D341Med (cell line): Measurements from ENCODE around the gene GRWD1.
A peak's percentile ranks its signal among the peaks of the same experiment; 100 is the strongest.

ENCODE experiments used
- DNase-seq: peaks from one replicate; pipeline ENCODE4 v3.0.0; 2012; ENCODE audit warnings: low spot score

Gene GRWD1

DNA sequence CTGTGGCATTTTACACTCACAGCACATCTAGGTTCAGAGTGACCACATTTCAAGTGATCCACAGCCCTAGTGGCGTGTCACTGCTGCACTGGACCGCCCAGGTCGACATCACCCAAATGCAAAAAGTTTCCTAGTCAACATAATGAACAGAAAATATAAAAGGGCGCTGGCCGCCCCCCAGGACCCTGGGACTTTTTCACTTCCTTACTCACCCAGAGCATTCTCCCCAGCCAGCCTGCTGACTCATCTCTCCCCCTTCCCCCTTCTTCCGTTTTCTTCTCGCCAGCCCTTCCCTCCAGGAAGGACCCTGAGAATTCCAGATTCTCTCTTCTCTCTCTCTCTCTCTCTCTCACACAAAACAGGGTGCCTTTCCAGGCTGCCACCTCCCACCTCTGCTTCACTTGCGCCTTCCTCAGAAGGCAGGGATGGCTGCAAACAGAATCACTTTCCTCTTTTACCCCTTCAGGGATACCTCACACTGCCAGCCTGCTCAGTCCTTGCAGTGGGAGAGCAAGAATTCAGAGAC, 21.0 kb upstream of the GRWD1 start:
- no peak for DNase-seq

DNA sequence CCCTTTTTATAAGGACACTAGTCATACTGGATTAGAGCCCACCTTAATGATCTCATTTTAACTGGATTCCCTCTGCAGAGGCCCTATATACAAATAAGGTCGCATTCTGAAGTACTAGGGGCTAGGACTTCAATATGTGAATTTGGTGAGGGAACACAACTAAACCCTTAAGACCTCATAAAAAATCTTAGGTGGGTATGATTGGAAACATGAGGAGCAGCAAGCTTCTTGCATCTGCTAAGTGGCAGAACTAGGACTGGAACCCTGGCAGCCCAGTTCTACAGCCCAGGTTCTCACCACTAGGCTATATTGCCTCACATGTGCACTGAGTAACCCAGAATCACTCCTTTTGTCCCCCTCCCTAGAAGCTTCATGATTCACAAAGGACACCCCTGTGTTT, 17.1 kb upstream of the GRWD1 start:
- DNase-seq, result no peak

DNA sequence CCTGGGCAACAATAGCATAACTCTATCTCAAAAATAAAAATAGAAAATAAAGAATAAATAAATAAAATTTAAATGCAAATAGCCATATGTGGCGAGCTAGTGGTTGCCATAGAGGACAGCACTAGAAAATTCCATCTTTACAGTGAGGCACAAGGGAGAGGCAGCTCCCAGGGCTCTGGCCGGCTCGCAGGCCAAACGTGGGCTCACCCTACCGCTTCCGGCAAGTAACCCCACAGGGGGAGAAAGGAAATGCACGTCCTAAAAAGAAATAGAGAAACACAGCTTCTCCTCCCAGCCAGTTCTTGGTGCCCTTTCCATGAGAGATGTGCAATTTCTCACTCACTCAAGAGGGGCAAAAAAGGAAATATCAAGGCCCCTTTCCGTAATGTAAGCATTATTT, 12.4 kb upstream of the GRWD1 start:
- DNase-seq, result no peak

DNA sequence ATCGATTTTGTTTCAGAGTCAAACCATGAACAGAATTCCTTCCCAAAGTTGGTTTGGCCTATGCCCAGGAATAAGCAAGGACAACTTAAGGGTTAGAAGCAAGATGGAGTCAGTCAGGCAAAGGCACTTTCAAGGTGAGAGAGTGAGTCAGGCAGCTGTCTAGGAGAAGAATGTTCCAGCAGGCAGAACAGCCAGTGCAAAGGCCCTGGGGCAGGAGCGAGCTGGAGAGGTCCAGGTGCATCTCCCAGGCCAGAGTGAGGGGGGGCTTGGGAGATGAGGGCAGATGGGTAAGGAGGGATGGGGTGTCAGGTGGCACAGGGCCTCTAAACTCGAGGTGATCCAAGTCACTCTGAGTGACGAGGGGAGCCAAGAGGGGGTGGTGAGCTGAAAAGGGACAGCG, 9.2 kb upstream of the GRWD1 start:
- no peak for DNase-seq

DNA sequence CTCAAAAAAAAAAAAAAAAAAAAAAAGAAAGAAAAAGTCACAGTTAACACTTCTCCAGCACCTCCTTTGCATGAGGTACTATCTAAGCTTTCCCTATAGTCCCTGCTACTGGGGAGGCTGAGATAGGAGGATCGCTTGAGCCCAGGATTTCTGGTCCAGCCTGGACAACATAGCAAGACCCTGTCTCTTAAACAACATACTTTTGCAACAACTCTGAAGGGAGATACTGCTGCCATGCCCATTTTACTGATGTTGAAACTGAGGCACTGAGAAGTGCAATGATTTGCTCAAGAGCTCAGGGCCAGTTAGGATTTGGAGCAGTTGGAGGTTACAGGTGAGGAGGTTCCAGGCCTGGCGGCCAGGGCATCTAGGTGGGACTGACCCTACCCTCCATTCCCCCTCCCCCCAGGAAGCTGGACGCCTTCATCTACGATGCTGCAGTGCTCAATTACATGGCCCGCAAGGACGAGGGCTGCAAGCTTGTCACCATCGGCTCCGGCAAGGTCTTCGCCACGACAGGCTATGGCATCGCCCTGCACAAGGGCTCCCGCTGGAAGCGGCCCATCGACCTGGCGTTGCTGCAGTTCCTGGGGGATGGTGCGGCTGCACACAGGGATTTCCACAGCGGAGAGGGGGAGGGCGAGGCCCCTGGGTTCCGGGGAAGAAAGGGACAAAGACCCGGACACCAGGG, 4.3 kb upstream of the GRWD1 start:
- DNase-seq, result no peak

DNA sequence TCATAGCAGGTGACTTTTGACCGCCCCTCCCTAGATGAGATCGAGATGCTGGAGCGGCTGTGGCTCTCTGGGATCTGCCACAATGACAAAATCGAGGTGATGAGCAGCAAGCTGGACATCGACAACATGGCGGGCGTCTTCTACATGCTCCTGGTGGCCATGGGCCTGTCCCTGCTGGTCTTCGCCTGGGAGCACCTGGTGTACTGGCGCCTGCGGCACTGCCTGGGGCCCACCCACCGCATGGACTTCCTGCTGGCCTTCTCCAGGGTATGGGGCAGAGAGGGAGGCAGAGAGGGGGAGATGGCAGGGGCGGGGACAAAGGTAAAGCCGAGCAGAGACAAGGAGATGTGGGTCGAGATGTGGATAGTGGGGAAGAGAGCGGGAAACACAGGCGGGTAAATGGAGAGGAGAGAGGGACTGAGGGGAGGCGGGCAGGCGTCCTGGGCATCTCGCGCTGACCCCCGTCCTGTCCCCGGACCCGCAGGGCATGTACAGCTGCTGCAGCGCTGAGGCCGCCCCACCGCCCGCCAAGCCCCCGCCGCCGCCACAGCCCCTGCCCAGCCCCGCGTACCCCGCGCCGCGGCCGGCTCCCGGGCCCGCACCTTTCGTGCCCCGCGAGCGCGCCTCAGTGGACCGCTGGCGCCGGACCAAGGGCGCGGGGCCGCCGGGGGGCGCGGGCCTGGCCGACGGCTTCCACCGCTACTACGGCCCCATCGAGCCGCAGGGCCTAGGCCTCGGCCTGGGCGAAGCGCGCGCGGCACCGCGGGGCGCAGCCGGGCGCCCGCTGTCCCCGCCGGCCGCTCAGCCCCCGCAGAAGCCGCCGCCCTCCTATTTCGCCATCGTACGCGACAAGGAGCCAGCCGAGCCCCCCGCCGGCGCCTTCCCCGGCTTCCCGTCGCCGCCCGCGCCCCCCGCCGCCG, 3.4 kb upstream of the GRWD1 start:
- peak; percentile 38 for DNase-seq

DNA sequence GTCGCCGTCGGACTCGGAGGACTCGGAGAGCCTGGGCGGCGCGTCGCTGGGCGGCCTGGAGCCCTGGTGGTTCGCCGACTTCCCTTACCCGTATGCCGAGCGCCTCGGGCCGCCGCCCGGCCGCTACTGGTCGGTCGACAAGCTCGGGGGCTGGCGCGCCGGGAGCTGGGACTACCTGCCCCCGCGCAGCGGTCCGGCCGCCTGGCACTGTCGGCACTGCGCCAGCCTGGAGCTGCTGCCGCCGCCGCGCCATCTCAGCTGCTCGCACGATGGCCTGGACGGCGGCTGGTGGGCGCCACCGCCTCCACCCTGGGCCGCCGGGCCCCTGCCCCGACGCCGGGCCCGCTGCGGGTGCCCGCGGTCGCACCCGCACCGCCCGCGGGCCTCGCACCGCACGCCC, 2.5 kb upstream of the GRWD1 start:
- peak; percentile 38 for DNase-seq

DNA sequence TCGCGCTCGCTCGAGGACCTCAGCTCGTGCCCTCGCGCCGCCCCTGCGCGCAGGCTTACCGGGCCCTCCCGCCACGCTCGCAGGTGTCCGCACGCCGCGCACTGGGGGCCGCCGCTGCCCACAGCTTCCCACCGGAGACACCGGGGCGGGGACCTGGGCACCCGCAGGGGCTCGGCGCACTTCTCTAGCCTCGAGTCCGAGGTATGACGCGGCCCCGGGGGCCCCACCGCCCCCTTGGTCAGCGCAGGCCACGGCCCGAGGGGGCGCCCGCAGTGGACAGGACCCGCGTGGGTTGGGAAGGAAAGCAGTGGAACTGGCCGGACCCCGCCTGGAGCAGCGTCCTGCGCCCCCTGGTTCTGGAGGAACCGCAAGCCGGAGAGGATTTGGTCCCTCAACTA, 2.1 kb upstream of the GRWD1 start:
- peak; percentile 31 for DNase-seq

DNA sequence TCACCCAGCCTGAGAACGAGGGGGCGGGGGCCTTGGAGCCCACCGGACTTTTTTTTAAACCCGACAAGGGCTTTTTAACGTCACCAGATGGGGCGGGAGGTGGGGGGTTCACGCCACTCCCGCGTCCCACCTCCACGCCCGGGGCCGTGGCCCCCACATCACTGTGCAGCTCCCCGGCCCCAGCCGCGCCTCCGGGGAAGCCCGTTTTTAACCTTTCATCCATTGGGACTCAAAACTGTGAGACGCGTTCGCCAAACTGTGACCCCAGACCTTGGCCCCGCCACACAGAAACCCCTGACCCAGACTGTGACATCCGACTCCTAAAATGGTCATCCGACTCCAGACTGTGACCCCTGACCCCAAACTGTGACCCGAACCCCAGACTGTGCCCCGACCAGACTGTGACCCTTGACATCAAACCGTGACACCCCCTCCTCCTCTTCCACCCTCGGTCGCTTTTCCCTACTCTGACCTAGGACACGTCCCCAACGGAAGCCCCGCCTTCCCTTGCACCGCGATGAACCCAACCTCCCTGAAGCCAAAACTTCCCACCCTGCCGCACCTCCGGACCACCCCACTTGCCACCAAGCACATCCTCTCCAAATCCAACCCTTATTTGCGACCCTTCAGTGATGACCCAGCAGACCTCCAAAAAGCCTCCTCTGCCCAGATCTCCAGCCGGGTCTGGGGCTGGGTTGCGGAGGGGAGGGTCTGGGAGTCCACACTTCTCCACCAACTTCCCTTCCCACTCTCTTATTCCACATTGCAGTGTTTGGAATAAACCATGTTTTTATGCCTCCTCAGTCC, 1.5 kb upstream of the GRWD1 start:
- DNase-seq, result peak; percentile 33

DNA sequence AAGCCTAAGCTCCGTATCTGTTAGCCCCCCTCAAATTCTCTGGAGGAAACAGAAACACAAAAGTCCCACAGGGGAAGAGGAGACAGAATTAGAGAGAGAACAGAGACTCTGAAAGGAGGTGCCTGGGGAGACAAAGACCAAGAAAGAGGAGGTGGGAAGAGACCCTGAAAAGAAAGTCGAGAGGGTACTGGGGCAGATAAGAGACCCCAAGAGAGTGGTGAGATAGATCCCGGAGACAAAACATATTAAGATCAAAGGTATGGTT, 915 bp upstream of the GRWD1 start:
- DNase-seq, result peak; percentile 33

DNA sequence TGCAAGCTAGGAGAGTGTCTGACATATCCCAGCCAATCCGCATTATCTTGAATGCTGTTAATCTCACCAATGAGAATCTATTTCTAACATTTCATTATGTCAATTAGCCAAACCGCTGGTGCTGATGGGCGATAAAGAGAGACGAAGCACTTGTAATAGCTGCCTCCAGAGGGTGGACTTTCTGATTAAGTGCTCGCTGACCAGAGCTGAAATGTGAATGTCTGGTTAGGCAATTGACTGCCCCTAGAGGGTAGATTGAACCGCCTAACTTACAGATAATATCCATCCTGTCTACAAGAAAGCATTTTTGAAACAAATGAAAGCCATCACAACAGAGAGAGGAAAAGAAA, 552 bp upstream of the GRWD1 start:
- DNase-seq, result peak; percentile 69

DNA sequence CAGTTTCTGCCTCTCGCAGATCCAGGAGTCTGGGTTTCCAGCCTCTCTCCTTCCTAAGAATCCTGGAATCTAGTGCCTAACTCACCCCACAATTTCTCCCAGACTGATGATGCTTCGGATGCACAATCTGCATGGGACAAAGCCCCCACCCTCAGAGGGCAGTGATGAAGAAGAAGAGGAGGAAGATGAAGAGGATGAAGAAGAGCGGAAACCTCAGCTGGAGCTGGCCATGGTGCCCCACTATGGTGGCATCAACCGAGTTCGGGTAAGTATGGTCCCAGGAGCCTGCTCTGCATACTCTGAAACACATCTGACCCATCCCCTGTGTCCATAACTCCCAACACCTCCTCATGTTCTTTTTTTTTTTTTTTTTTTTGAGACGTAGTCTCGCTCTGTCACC, 796 bp downstream of the GRWD1 start:
- DNase-seq, result no peak

DNA sequence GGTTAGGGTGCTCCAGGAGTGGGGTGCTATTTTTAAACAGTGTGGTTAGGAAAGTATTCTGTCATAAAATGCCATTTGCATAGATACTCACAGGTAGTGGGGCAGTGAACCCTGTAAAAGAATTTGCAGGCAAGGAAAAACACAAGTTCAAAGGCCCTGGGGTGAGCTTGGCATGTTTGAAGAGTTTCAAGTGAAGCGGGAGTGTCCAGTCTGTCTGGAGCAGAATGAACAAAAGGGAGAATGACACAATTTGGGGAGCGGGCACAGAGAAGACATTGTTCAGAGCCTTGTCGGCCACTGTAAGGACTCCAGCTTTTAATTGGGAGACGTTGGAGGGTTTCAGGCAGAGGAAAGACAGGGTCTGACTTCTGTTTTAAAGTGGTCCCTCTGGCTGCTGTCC, 2.8 kb downstream of the GRWD1 start:
- DNase-seq, result no peak

DNA sequence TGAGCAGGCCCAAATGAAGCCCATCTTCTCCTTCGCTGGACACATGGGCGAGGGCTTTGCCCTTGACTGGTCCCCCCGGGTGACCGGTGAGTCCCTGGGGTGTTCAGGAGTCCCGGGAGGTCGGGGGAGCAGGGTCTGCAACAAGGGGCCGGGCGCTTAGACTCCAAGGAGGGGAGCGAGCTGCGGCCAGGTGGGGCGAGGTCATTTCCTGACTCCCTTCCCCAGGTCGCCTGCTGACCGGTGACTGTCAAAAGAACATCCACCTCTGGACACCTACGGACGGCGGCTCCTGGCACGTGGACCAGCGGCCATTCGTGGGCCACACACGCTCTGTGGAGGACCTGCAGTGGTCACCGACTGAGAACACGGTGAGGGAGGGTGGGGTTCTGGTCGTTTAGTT, 4.7 kb downstream of the GRWD1 start:
- no peak for DNase-seq

DNA sequence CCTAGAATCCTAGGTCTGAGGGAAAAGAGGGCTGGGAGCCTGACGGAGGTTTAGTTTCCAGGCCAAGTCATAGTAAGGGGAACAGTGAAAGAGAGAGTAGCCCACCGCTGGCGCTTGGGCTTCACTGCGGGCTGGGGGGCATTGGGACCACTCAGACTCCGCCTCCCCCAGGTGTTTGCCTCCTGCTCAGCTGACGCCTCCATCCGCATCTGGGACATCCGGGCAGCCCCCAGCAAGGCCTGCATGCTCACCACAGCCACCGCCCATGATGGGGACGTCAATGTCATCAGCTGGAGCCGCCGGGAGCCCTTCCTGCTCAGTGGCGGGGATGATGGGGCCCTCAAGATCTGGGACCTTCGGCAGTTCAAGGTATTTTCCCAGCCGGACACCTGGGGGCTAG, 5.1 kb downstream of the GRWD1 start:
- DNase-seq, result no peak

DNA sequence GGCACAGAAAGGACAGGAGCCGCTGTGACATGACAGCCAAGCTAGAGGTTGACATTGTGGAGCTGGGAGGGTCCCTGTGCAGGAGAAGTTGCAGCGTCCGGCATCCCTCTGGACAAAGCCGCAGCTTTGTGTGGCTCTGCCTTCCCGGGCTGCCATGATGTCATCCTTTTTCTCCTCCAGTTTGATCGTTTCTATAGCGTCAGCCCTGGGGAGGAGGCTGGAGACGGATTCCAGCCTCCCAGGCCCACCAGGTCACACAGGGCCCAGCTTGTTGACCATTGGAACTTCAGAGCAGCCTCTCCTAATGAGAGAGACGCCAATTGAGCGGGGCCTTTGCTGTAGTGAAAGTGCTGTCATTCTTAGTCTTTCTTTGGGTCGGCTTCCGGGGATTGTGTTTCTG, 5.8 kb downstream of the GRWD1 start:
- DNase-seq, result no peak

DNA sequence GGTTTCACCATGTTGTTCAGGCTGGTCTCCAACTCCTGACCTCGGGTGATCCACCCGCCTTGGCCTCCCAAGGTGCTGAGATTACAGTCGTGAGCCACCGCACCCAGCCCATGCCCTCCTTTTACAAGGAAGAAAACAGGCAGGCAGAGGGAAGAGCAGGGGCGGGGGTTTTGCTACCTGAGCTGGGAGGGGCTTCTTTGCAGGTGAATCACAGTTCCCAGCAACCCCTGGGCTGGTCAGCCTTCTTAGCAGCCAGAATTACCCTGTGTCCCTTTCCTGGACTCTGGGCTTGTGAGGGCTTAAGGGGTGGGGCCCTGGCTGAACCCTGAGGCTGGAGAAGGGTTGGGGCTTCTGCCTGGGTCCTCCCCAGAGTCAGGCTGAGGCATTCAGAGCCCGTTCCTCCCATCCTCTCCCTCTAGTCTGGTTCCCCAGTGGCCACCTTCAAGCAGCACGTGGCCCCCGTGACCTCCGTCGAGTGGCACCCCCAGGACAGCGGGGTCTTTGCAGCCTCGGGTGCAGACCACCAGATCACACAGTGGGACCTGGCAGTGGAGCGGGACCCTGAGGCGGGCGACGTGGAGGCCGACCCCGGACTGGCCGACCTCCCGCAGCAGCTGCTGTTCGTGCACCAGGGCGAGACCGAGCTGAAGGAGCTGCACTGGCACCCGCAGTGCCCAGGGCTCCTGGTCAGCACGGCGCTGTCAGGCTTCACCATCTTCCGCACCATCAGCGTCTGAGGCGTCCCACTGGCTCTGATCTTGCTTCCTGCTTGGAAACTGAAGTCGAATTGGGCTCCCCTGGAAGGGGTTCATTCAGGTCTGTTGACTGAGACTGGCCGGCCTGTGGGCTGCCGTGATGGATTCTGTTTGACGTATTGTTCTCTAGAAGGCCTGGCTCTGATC, 6.8 kb downstream of the GRWD1 start:
- no peak for DNase-seq

DNA sequence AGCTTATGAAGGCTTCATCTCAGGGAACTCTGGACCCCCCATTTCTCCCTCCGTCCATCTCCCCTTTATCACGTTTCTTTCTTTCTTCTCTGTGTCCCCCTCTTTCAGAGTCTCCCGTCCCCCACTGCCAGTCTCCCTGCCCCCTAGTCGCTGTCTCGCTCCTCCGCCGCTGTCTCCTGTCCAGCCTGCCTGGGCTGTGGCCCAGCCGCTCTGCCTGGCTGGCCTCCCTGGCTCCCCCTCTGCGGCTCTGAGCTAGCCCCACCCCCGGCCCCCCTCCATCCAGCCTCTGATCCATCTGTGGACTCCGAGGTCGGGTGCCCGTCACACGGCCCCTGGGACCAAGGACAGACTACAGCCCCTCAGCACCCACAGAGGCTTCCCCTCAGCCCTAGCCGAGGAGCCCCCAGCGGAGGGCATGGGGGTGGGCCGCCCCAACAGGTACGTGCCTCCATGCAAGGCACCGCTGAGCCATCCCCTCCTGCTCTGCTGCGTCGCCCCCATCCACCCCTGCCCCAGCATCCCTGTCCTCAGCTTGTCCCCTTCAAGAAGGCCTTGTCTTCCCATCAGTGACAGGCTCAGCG, 8.5 kb downstream of the GRWD1 start:
- no peak for DNase-seq

DNA sequence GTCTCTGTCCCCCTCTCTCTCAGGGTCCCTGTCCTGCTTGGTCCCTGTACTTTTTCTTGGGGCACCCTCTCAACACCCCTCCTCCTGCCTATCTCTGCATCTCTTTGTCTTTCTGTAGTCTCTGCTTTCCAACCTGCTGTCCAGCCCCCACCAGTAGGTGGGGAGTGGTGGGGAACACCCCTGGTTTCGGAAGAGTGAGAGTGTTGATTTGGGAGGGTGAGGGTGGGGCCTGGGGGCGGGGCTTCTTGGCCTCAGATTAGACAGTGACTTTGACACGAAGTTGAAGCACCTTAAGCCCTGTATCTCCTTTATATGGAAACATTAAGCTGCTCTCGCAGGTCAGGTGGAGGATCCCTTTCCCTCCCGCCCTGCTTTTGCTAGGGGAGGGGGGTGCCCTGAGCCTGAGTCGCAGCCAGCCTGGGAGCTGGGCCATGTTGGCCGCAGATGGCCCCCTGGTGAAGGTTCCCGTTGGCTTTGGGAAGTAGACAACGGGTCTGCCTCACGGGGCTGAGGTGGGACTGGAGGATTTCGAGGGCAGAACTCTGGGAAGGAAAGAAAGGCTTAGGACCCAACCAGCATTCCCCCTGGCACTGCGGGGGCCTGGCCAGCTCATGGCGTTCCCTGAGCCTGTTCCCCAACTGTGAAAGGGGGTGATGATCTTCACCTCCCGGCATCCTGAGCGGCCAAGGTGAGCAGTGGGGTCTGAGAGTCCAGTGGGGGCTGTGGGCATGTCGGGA, 9.6 kb downstream of the GRWD1 start, which contains the start of gene KCNJ14:
Gene KCNJ14 (plus strand): TSS at position 404 of the 737 bp plus-strand sequence. CDS start 6,151 bp downstream, outside the sequence.
- DNase-seq, result no peak

DNA sequence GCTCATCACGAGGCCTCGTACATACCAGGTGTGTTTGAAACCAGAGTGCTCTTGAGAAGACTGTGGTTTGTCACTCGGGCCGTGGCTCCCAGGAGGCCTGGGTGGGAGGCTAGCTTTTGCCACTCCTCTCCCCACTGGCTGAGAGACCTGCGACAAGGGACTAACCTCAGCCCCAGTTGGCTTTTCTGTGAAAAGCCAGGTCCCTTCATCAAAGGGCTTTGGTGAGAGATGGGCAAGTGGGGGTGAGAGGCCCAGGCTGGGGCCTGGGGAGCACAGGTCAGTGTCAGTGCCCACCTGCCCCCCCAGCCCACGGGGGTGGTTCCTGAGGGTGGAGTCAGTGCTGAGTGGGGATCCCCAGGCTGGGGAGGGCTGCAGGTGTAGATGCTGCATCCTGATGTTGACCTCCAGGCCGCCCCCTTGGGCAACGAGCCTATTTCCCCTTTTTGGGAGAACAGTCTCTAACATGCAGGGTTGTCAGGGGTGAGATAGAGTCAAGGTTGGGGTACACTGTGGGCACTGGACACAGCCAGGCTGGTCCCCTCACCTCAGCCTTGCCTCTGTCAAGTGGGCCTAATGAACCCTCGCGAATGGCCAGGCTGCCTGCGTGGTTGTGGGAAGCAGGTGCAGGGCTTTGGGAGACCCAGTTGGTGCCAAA, 10.3 kb downstream of the GRWD1 start:
- no peak for DNase-seq
